H1 (cell line): ENCODE data around the gene CTNND2. TPM values are rescaled to one million over a fixed set of nuclear protein-coding genes. Genes with fewer than 3 reads are reported as not detected.

Experiments
- CTCF ChIA-PET: fragments of 300-600 bp; sonication (Branson Sonifier 250); formaldehyde crosslinking; loops from one replicate; lab custom pipeline; 2021; ENCODE audit not compliant: partially characterized antibody; lab: Charles Lee
- POLR2A ChIA-PET: fragments of 300-600 bp; sonication (Branson Sonifier 250); formaldehyde crosslinking; loops from one replicate; lab custom pipeline; 2021; ENCODE audit warnings: inconsistent platforms; ENCODE audit not compliant: partially characterized antibody; lab: Charles Lee
- DNase-seq, 2 experiments: peaks; one replicate each; pipeline versions ENCODE4 v3.0.0 to v3.0.0-alpha.2; 2010 to 2022; ENCODE audit warnings: low spot score in 2 of 2, low read depth in 1 of 2, mixed read lengths in 1 of 2
- FAIRE-seq: peaks from 2 replicates; lab custom pipeline; 2011; peaks lifted over from hg19 to GRCh38; lab: Jason Lieb, UNC
- H2AFZ ChIP-seq: 2 replicates; pipeline ENCODE4 v1.8.1; 2012; ENCODE audit warnings: low read length, inconsistent platforms
- H2AK5ac ChIP-seq: 2 replicates; pipeline ENCODE4 v1.6.1; 2013; ENCODE audit warnings: low read depth, low read length
- H2BK120ac ChIP-seq: replicated peaks from 2 replicates; pipeline ENCODE3; 2013; ENCODE audit warnings: low read depth, low read length, inconsistent platforms
- H2BK12ac ChIP-seq: 2 replicates; pipeline ENCODE4 v1.6.1; 2013; ENCODE audit warnings: low read depth, low read length
- H2BK15ac ChIP-seq: 2 replicates; pipeline ENCODE4 v1.6.1; 2013; ENCODE audit warnings: low read length
- H2BK20ac ChIP-seq: 2 replicates; pipeline ENCODE4 v1.6.1; 2013; ENCODE audit warnings: low read length
- H2BK5ac ChIP-seq: 2 replicates; pipeline ENCODE4 v1.6.1; 2013; ENCODE audit warnings: low read depth, low read length
- H3K14ac ChIP-seq: 2 replicates; pipeline ENCODE4 v1.6.1; 2013; ENCODE audit warnings: inconsistent platforms; ENCODE audit not compliant: insufficient read length
- H3K18ac ChIP-seq: 2 replicates; pipeline ENCODE4 v1.6.1; 2013; ENCODE audit warnings: low read length; ENCODE audit errors: extremely low read depth
- H3K23ac ChIP-seq: 2 replicates; pipeline ENCODE4 v1.6.1; 2013; ENCODE audit warnings: inconsistent platforms; ENCODE audit not compliant: insufficient read length
- H3K23me2 ChIP-seq: 2 replicates; pipeline ENCODE4 v1.6.1; 2013; ENCODE audit warnings: low read depth, low read length
- H3K27ac ChIP-seq: 2 replicates; pipeline ENCODE4 v1.6.1; 2011; ENCODE audit warnings: low read depth, low read length, inconsistent platforms
- H3K27me3 ChIP-seq, 4 experiments: replicated peaks in 1 of 4; 1 replicate in 1 of 4; 2 replicates in 3 of 4; pipeline versions ENCODE4 v1.6.1 to v1.8.1; 2011 to 2013; ENCODE audit warnings: low read length in 3 of 4, mild to moderate bottlenecking in 3 of 4, inconsistent platforms in 2 of 4, mixed read lengths in 2 of 4, moderate library complexity in 1 of 4; ENCODE audit not compliant: control insufficient read depth in 3 of 4, insufficient read depth in 3 of 4; ENCODE audit errors: extremely low read depth in 1 of 4
- H3K36me3 ChIP-seq, 4 experiments: 2 replicates each; pipeline versions ENCODE4 v1.6.1 to v1.8.1; 2011 to 2013; ENCODE audit warnings: mild to moderate bottlenecking in 4 of 4, low read length in 3 of 4, moderate library complexity in 2 of 4, control low read depth in 1 of 4, inconsistent platforms in 1 of 4; ENCODE audit not compliant: insufficient read depth in 4 of 4, control insufficient read depth in 2 of 4
- H3K4ac ChIP-seq: replicated peaks from 2 replicates; pipeline ENCODE3; 2013; ENCODE audit warnings: low read length, low read depth, mixed read lengths, inconsistent platforms; ENCODE audit not compliant: insufficient read length
- H3K4me1 ChIP-seq, 4 experiments: replicated peaks in 1 of 4; 1 replicate in 1 of 4; 2 replicates in 3 of 4; pipeline versions ENCODE4 v1.6.1 to v1.8.1; 2011 to 2013; ENCODE audit warnings: low read length in 3 of 4, inconsistent platforms in 2 of 4, mixed read lengths in 1 of 4; ENCODE audit not compliant: insufficient read depth in 4 of 4, control insufficient read depth in 3 of 4
- H3K4me2 ChIP-seq, 2 experiments: 2 replicates each; pipeline versions ENCODE4 v1.6.1 to v1.8.1; 2011 to 2013; ENCODE audit warnings: low read depth in 2 of 2, low read length in 2 of 2, control low read depth in 1 of 2, inconsistent platforms in 1 of 2, mild to moderate bottlenecking in 1 of 2; ENCODE audit not compliant: insufficient read depth in 1 of 2
- H3K4me3 ChIP-seq, 4 experiments: fragments of 200-600, 300-600 bp in 1 of 4; sonication (generic), shearing (Covaris generic), sonication (Bioruptor Twin) in 1 of 4; 2 replicates each; pipeline versions ENCODE4 v1.5.1 to v1.8.1; 2011 to 2016; ENCODE audit warnings: low read length in 4 of 4, low read depth in 3 of 4, control low read depth in 2 of 4, inconsistent platforms in 2 of 4, mild to moderate bottlenecking in 2 of 4, mixed read lengths in 1 of 4, moderate library complexity in 1 of 4; ENCODE audit not compliant: insufficient read depth in 2 of 4; ENCODE audit errors: extremely low read depth in 1 of 4
- H3K56ac ChIP-seq: replicated peaks from 2 replicates; pipeline ENCODE3; 2013; ENCODE audit warnings: low read depth, mild to moderate bottlenecking, mixed read lengths, low read length, inconsistent platforms; ENCODE audit not compliant: insufficient read length
- H3K79me1 ChIP-seq: 2 replicates; pipeline ENCODE4 v1.6.1; 2013; ENCODE audit warnings: low read depth, low read length, control low read depth
- H3K79me2 ChIP-seq, 2 experiments: 2 replicates each; pipeline versions ENCODE4 v1.6.1 to v1.8.1; 2012 to 2013; ENCODE audit warnings: low read length in 2 of 2, mild to moderate bottlenecking in 2 of 2, inconsistent platforms in 1 of 2; ENCODE audit not compliant: insufficient read depth in 2 of 2, control insufficient read depth in 1 of 2
- H3K9ac ChIP-seq, 4 experiments: replicated peaks in 1 of 4; 1 replicate in 1 of 4; 2 replicates in 3 of 4; pipeline versions ENCODE4 v1.6.1 to v1.8.1; 2011 to 2013; ENCODE audit warnings: low read depth in 3 of 4, low read length in 3 of 4, control low read depth in 2 of 4, mild to moderate bottlenecking in 2 of 4, moderate library complexity in 2 of 4, inconsistent platforms in 1 of 4; ENCODE audit errors: extremely low read depth in 1 of 4
- H3K9me3 ChIP-seq, 2 experiments: 2 replicates each; pipeline versions ENCODE4 v1.6.1 to v1.8.1; 2012 to 2013; ENCODE audit warnings: mild to moderate bottlenecking in 2 of 2, moderate library complexity in 2 of 2, control low read depth in 1 of 2, inconsistent platforms in 1 of 2, low read depth in 1 of 2, low read length in 1 of 2, mixed read lengths in 1 of 2; ENCODE audit not compliant: insufficient read depth in 2 of 2
- H4K20me1 ChIP-seq, 2 experiments: replicated peaks in 1 of 2; 2 replicates each; pipeline versions ENCODE3 to v1.8.1; 2011 to 2013; ENCODE audit warnings: inconsistent platforms in 2 of 2, low read length in 2 of 2, mild to moderate bottlenecking in 1 of 2; ENCODE audit not compliant: insufficient read depth in 2 of 2, control insufficient read depth in 1 of 2
- H4K5ac ChIP-seq: 2 replicates; pipeline ENCODE4 v1.6.1; 2013; ENCODE audit warnings: low read length, low read depth, mixed read lengths, inconsistent platforms; ENCODE audit not compliant: insufficient read length
- H4K8ac ChIP-seq: 2 replicates; pipeline ENCODE4 v1.8.0; 2013; ENCODE audit warnings: mild to moderate bottlenecking, moderate library complexity, low read length, inconsistent platforms; ENCODE audit not compliant: insufficient read depth; ENCODE audit errors: extremely low read depth
- H4K91ac ChIP-seq: replicated peaks from 2 replicates; pipeline ENCODE3; 2013; ENCODE audit warnings: low read length, mixed read lengths, inconsistent platforms; ENCODE audit not compliant: insufficient read length
- ASH2L ChIP-seq: fragments of 200-600, 300-600 bp; sonication (generic); IDR thresholded peaks from one replicate; pipeline ENCODE4 v1.7.1; 2017; ENCODE audit warnings: low read length
- HDAC6 ChIP-seq: IDR thresholded peaks from one replicate; pipeline ENCODE4 v1.7.1; 2012; ENCODE audit warnings: low read depth, mild to moderate bottlenecking, inconsistent platforms, low read length, moderate library complexity
- JUN ChIP-seq: IDR thresholded peaks from 2 replicates; pipeline ENCODE4 v1.6.1; 2011; ENCODE audit warnings: low read depth, mild to moderate bottlenecking, improper control_type of control experiment, low read length
- KDM1A ChIP-seq: fragments of 200-600, 300-600 bp; sonication (generic); IDR thresholded peaks from 2 replicates; pipeline ENCODE4 v1.7.1; 2016; ENCODE audit warnings: mild to moderate bottlenecking, low read length, borderline replicate concordance
- PHF8 ChIP-seq: fragments of 200-600 bp; sonication (generic); conservative IDR thresholded peaks from 2 replicates; pipeline ENCODE4 v1.7.1; 2012; ENCODE audit warnings: low read depth, mild to moderate bottlenecking, inconsistent platforms, low read length, moderate library complexity
- RXRA ChIP-seq: IDR thresholded peaks from 2 replicates; pipeline ENCODE4 v1.6.1; 2011; ENCODE audit warnings: low read depth, mild to moderate bottlenecking, low read length, moderate library complexity; ENCODE audit not compliant: insufficient read depth
- SIRT6 ChIP-seq: IDR thresholded peaks from one replicate; pipeline ENCODE4 v1.7.1; 2012; ENCODE audit warnings: low read length, inconsistent platforms
- SP4 ChIP-seq: IDR thresholded peaks from 2 replicates; pipeline ENCODE4 v1.6.1; 2012; ENCODE audit warnings: low read length, inconsistent platforms
- ZNF274 ChIP-seq: IDR thresholded peaks from 2 replicates; pipeline ENCODE4 v1.7.0; 2012; ENCODE audit warnings: low read length, borderline replicate concordance; ENCODE audit errors: extremely low read depth
- WGBS, 2 experiments: shearing (Covaris generic) in 1 of 2; methylation state at CpG; one replicate each; pipeline versions ENCODE4 v1.1.6 to v1.1.7; 2013 to 2015; ENCODE audit warnings: low lambda C conversion rate in 2 of 2, mixed read lengths in 2 of 2, inconsistent platforms in 1 of 2, low coverage in 1 of 2, missing lambda C conversion rate in 1 of 2; ENCODE audit not compliant: insufficient replicate concordance in 2 of 2, insufficient coverage in 1 of 2, insufficient read length in 1 of 2; ENCODE audit errors: extremely low coverage in 1 of 2, missing lambda C conversion rate in 1 of 2; 5-methylcytosine and 5-hydroxymethylcytosine counted together
- polyA plus RNA-seq, 7 experiments: library from polyadenylated mRNA; depleted of rRNA in 3 of 7; stranded (reverse) in 5 of 7; unstranded in 2 of 7; fragments of >200 nt in 5 of 7; fragments of 200-250 nt in 2 of 7; gene quantifications; 1 replicate in 5 of 7; 2 replicates in 1 of 7; 4 replicates in 1 of 7; pipeline versions ENCODE4 v1.2.1 to v1.2.3, GENCODE V29; 2011 to 2013; ENCODE audit warnings: missing spikeins in 2 of 7, mixed read lengths in 2 of 7
- total RNA-seq: library from RNA; stranded (reverse); fragmentation: NEBNext Ultra II Directional; extraction: Animal tissue kit (Norgen Biotek cat#: 25700); gene quantifications from 2 replicates; pipeline ENCODE4 v1.2.1, GENCODE V29; 2021

CTNND2 gene
- total and polyA plus RNA-seq, 2 of the 8 experiments (the other 6 are each of a cell fraction or from before 2014, with no cell fraction given) = 7.4 to 14.2 TPM

DNA sequence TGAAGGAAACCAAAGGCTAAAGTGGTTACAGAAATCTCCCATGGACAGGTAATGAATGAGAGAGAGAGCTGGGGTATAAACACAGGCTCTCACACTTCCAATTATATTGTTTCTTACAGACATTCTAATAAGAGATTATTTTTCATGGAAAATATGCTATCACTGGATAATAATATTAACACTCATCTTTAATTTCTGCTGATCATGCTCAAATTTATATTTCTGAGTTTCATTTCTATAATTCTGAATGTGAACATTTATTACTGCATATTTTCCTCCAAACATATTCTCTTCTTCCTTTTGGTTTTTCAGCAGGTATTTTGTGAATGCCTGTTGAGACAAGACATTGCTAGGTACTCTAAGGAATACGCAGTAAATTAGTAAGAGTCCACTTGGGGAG lies 733.0 kb downstream of the CTNND2 start (continued):
- TF ChIP-seq SP4 = no peak

DNA sequence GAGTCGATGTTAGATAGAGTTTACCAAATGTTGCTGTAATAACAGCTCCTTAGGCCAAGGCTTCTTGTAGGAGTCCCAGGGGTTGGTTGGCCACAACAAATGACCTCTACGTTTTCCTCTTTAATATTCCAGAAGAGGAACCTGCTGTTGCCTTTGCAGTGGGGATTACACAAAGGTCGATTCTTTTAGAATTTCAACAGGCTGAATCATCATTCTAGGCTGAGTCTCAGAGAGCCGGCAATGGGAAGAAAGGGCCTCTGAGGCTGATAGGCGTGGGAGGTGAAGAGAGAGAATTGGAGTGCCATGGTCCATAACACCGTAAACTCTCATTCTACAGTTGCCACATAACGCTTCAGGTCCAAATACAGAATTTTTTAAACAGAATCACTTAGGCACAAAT lies 737.3 kb downstream of the CTNND2 start:
- no peak overlapping the region for H2BK5ac ChIP-seq
- no peak overlapping the region for H2BK120ac ChIP-seq
- H3K56ac ChIP-seq = no peak overlapping the region
- H2AFZ ChIP-seq = no peak overlapping the region
- no peak overlapping the region for H3K14ac ChIP-seq
- no peak overlapping the region for H3K18ac ChIP-seq
- no peak overlapping the region for H3K23ac ChIP-seq
- H4K91ac ChIP-seq = no peak overlapping the region
- ChIA-PET POLR2A (no interaction called here), CTCF (no interaction called here)
- H4K20me1 ChIP-seq = no peaks in the 10 kb centered on the region
- no peak overlapping the region for H3K27ac ChIP-seq
- FAIRE-seq = no peak
- TF ChIP-seq ASH2L = no peak
- no peak for TF ChIP-seq SIRT6
- TF ChIP-seq JUN = no peak
- no peak for TF ChIP-seq HDAC6
- TF ChIP-seq RXRA = no peak
- TF ChIP-seq PHF8 = no peak
- no peak for TF ChIP-seq KDM1A
- TF ChIP-seq ZNF274 = no peak
- H3K9ac ChIP-seq = no peak overlapping the region
- H3K23me2 ChIP-seq = no peaks in the 10 kb centered on the region
- H3K4me3 ChIP-seq = no peak overlapping the region
- H3K4ac ChIP-seq = no peak overlapping the region
- no peak overlapping the region for H4K5ac ChIP-seq
- DNase-seq = no peak
- H2AK5ac ChIP-seq = no peak overlapping the region
- H3K4me1 ChIP-seq = no peaks in the 10 kb centered on the region
- H3K9me3 ChIP-seq = no peaks in the 10 kb centered on the region
- H3K36me3 ChIP-seq = no peaks in the 10 kb centered on the region
- H3K79me1 ChIP-seq = no peaks in the 10 kb centered on the region
- no peaks in the 10 kb centered on the region for H3K79me2 ChIP-seq
- H3K4me2 ChIP-seq = no peak overlapping the region
- 86% methylated on average over 7 of the region's 7 CpGs; no CpG with 5 or more reads in 1 of the 2 experiments for WGBS, 2 experiments
- no peak overlapping the region for H2BK15ac ChIP-seq
- no peak overlapping the region for H2BK12ac ChIP-seq
- no peak overlapping the region for H4K8ac ChIP-seq
- no peaks in the 10 kb centered on the region for H3K27me3 ChIP-seq
- no peak overlapping the region for H2BK20ac ChIP-seq
